K562 (cell line): ENCODE results near the gene PLD1. TPM values are rescaled to one million over a fixed set of nuclear protein-coding genes. Genes with fewer than 3 reads are reported as not detected.

Experiments used
- ATAC-seq: fragments of 200-7000 bp; cut with Tn5 transposase; 3 replicates; pipeline ENCODE4 v1.9.1; 2020; ENCODE audit warnings: moderate library complexity
- BruUV-seq: library from RNA; stranded (reverse); fragments of 400-500 nt; replicated peaks from 2 replicates; lab custom pipeline; 2021; lab: Mats Ljungman, UMichigan
- CTCF ChIA-PET: fragments of 300-600 bp; formaldehyde crosslinking; extraction: SDS; loops from one replicate; lab custom pipeline; 2021; ENCODE audit warnings: low intra/inter-chr PET ratio; lab: Yijun Ruan, JAX
- POLR2A ChIA-PET: fragments of 300-600, 350-650 bp; sonication (Branson Sonifier 250); formaldehyde crosslinking; extraction: SDS; loops from one replicate; lab custom pipeline; 2021; ENCODE audit warnings: antibody characterized with exemption, inconsistent platforms; lab: Yijun Ruan, JAX
- DNase-seq, 4 experiments: peaks; one replicate each; pipeline versions ENCODE4 v3.0.0 to v3.0.0-alpha.2; 2011 to 2018; ENCODE audit warnings: low spot score in 3 of 4, mixed read lengths in 3 of 4; ENCODE audit errors: extremely low read depth in 1 of 4
- FAIRE-seq: peaks from 2 replicates; lab custom pipeline; 2011; peaks lifted over from hg19 to GRCh38; lab: Jason Lieb, UNC
- H2AFZ ChIP-seq: 2 replicates; pipeline ENCODE4 v1.6.0; 2011; ENCODE audit warnings: low read depth, low read length, control low read depth, inconsistent platforms
- H3K27ac ChIP-seq: fragments of 200-600 bp; 3 replicates; pipeline ENCODE4 v1.8.0; 2011; ENCODE audit warnings: low read depth, mild to moderate bottlenecking, control low read depth, inconsistent platforms, low read length, moderate library complexity, mixed read lengths; ENCODE audit errors: extremely low read depth
- H3K27me3 ChIP-seq, 2 experiments: fragments of 300-600 bp in 1 of 2; 2 replicates in 1 of 2; 3 replicates in 1 of 2; pipeline versions ENCODE4 v1.6.0 to v1.8.0; 2011; ENCODE audit warnings: inconsistent platforms in 2 of 2, low read length in 2 of 2, mild to moderate bottlenecking in 1 of 2, mixed read lengths in 1 of 2, moderate library complexity in 1 of 2; ENCODE audit not compliant: control insufficient read depth in 2 of 2, insufficient read depth in 2 of 2
- H3K36me3 ChIP-seq: fragments of 300-600 bp; 3 replicates; pipeline ENCODE4 v1.8.0; 2011; ENCODE audit warnings: mild to moderate bottlenecking, low read length, inconsistent platforms; ENCODE audit not compliant: control insufficient read depth, insufficient read depth
- H3K4me1 ChIP-seq, 2 experiments: fragments of 200-600 bp in 1 of 2; replicated peaks in 1 of 2; 2 replicates in 1 of 2; 3 replicates in 1 of 2; pipeline versions ENCODE4 v1.5.1 to v1.8.0; 2011; ENCODE audit warnings: inconsistent platforms in 2 of 2, low read length in 2 of 2, mild to moderate bottlenecking in 1 of 2, mixed read lengths in 1 of 2, moderate library complexity in 1 of 2; ENCODE audit not compliant: control insufficient read depth in 2 of 2, insufficient read depth in 2 of 2
- H3K4me2 ChIP-seq: 2 replicates; pipeline ENCODE4 v1.6.1; 2011; ENCODE audit warnings: low read length, control low read depth, inconsistent platforms, mixed read lengths; ENCODE audit not compliant: insufficient read depth
- H3K4me3 ChIP-seq: fragments of 200-600 bp; sonication (generic), shearing (Covaris generic); 2 replicates; pipeline ENCODE4 v1.5.1; 2016; ENCODE audit warnings: control low read depth, inconsistent platforms
- H3K79me2 ChIP-seq: fragments of 200-600 bp; 3 replicates; pipeline ENCODE4 v1.8.0; 2011; ENCODE audit warnings: low read length, inconsistent platforms; ENCODE audit not compliant: control insufficient read depth, insufficient read depth
- H3K9ac ChIP-seq, 2 experiments: 2 replicates each; pipeline versions ENCODE4 v1.6.0 to v1.6.1; 2011; ENCODE audit warnings: low read depth in 2 of 2, low read length in 2 of 2, control low read depth in 1 of 2, inconsistent platforms in 1 of 2, mild to moderate bottlenecking in 1 of 2, mixed read lengths in 1 of 2; ENCODE audit not compliant: insufficient read depth in 1 of 2
- H3K9me1 ChIP-seq: one replicate; pipeline ENCODE4 v1.6.0; 2011; ENCODE audit warnings: inconsistent platforms, mild to moderate bottlenecking, low read length, moderate library complexity; ENCODE audit not compliant: control insufficient read depth, insufficient read depth
- H3K9me3 ChIP-seq: replicated peaks from 2 replicates; pipeline ENCODE4 v1.5.1; 2011; ENCODE audit warnings: low read depth, low read length, inconsistent platforms; ENCODE audit not compliant: control insufficient read depth, insufficient read depth
- H4K20me1 ChIP-seq: replicated peaks from 2 replicates; pipeline ENCODE4 v1.6.1; 2011; ENCODE audit warnings: low read length, inconsistent platforms, mixed read lengths; ENCODE audit not compliant: control insufficient read depth, insufficient read depth
- BMI1 ChIP-seq: fragments of 150-350 bp; IDR thresholded peaks from 2 replicates; pipeline ENCODE4 v1.6.1; 2014; ENCODE audit warnings: low read length
- CREB3 ChIP-seq: fragments of 450-650 bp; conservative IDR thresholded peaks from 2 replicates; pipeline ENCODE4 v1.6.1; 2016; ENCODE audit warnings: missing genetic modification characterization, low read depth, mild to moderate bottlenecking, missing compliant biosample characterization, moderate library complexity
- CXXC5 ChIP-seq: fragments of 250-450 bp; sonication (Bioruptor Pico); IDR thresholded peaks from 2 replicates; pipeline ENCODE4 v1.8.0; 2022; ENCODE audit warnings: inconsistent platforms, mild to moderate bottlenecking, moderate library complexity
- DNMT1 ChIP-seq: fragments of 450-650 bp; IDR thresholded peaks from 2 replicates; pipeline ENCODE4 v1.6.1; 2016; ENCODE audit warnings: antibody characterized with exemption, mild to moderate bottlenecking
- FIP1L1 ChIP-seq: fragments of 200-400 bp; formaldehyde crosslinking; IDR thresholded peaks from 2 replicates; pipeline ENCODE4 v1.6.1; 2018; ENCODE audit warnings: mild to moderate bottlenecking, low read depth, low read length; ENCODE audit not compliant: poor library complexity, severe bottlenecking
- MAFG ChIP-seq: fragments of 450-650 bp; conservative IDR thresholded peaks from 2 replicates; pipeline ENCODE4 v1.6.1; 2016; ENCODE audit warnings: missing genetic modification characterization, missing compliant biosample characterization
- MEF2A ChIP-seq: IDR thresholded peaks from 2 replicates; pipeline ENCODE4 v1.6.1; 2011; ENCODE audit warnings: low read depth, mild to moderate bottlenecking, low read length, moderate library complexity; ENCODE audit not compliant: control insufficient read depth
- NFE2 ChIP-seq: IDR thresholded peaks from 2 replicates; pipeline ENCODE4 v1.6.1; 2014; ENCODE audit warnings: antibody characterized with exemption, low read depth
- PHF21A ChIP-seq: fragments of 450-650 bp; IDR thresholded peaks from 2 replicates; pipeline ENCODE4 v1.6.1; 2017; ENCODE audit warnings: low read depth, borderline replicate concordance
- RAD21 ChIP-seq, 2 experiments: fragments of 250-450 bp in 1 of 2; fragments of 450-650 bp in 1 of 2; sonication (Bioruptor Pico) in 1 of 2; formaldehyde crosslinking in 1 of 2; IDR thresholded peaks in 1 of 2; conservative IDR thresholded peaks in 1 of 2; 2 replicates each; pipeline versions ENCODE4 v1.4.0 to v1.8.0; 2020 to 2022; ENCODE audit warnings: mild to moderate bottlenecking in 2 of 2, moderate library complexity in 1 of 2
- STAT5A ChIP-seq: IDR thresholded peaks from 2 replicates; pipeline ENCODE4 v1.6.1; 2012; ENCODE audit warnings: low read length, inconsistent platforms, borderline replicate concordance
- TBP ChIP-seq: optimal IDR thresholded peaks from 2 replicates; pipeline ENCODE3; 2011; ENCODE audit warnings: low read depth, low read length, improper control_type of control experiment
- USF1 ChIP-seq: sonication (generic); formaldehyde crosslinking; IDR thresholded peaks from 2 replicates; pipeline ENCODE4 v1.9.0; 2022; ENCODE audit warnings: mild to moderate bottlenecking, missing genetic modification reagents
- ZNF24 ChIP-seq: fragments of 450-650 bp; IDR thresholded peaks from 2 replicates; pipeline ENCODE4 v1.6.1; 2016
- ZNF316 ChIP-seq: fragments of 450-650 bp; IDR thresholded peaks from 2 replicates; pipeline ENCODE4 v1.6.1; 2016
- ZNF717 ChIP-seq: fragments of 250-450 bp; sonication (Bioruptor Pico); IDR thresholded peaks from 2 replicates; pipeline ENCODE4 v1.5.0; 2021
- WGBS: fragments of 100-300 bp; shearing (Covaris generic); methylation state at CpG from one replicate; pipeline ENCODE4 v1.1.6; 2016; ENCODE audit warnings: low coverage, mixed read lengths; ENCODE audit not compliant: insufficient coverage; ENCODE audit errors: missing lambda C conversion rate; 5-methylcytosine and 5-hydroxymethylcytosine counted together
- in situ Hi-C: fragments of 300-500 bp; cut with MboI; formaldehyde crosslinking; loops from 4 replicates; pipeline ENCODE4 v1.15.0; 2018; ENCODE audit warnings: inconsistent platforms, mixed read lengths
- intact Hi-C: fragments of 100-400 bp; cut with micrococcal nuclease; formaldehyde crosslinking; loops from 2 replicates; pipeline ENCODE4 v1.14.2; 2022
- polyA plus RNA-seq, 8 experiments: library from polyadenylated mRNA; depleted of rRNA in 4 of 8; stranded (reverse) in 5 of 8; unstranded in 3 of 8; fragments of >200 nt; fragmentation: Nextera tagmentation in 2 of 8; fragmentation: Illumina TruSeq in 1 of 8; extraction: Ambion mirVana in 2 of 8; extraction: Trizol in 1 of 8; gene quantifications; 2 replicates each; pipeline versions ENCODE4 v1.2.1 to v1.2.3, GENCODE V29; 2011 to 2014; ENCODE audit warnings: inconsistent platforms in 1 of 8, missing spikeins in 1 of 8
- total RNA-seq, 7 experiments: library from RNA; depleted of rRNA in 6 of 7; stranded (reverse); fragments of >200 nt in 6 of 7; fragmentation: Illumina TruSeq in 2 of 7; extraction: Trizol in 2 of 7; gene quantifications; 2 replicates each; pipeline versions ENCODE4 v1.2.1 to v1.2.3, GENCODE V29; 2011 to 2021; ENCODE audit warnings: low replicate concordance in 1 of 7

PLD1 gene
- total and polyA plus RNA-seq, 9 of the 15 experiments (the other 6 are each of a cell fraction or from before 2014, with no cell fraction given): 8.4 to 26.1 (median 18.6) TPM

GRCh38 chr3:171835613-171836012 is 25.3 kb upstream of the PLD1 start:
- H3K4me1 ChIP-seq: peaks cover 0 to 8% of the 10 kb centered on the region in 2 experiments; a peak in 2 of 5 replicates
- no peaks in the 10 kb centered on the region for H3K27me3 ChIP-seq
- BruUV-seq: no TSS peak
- POLR2A ChIA-PET: no interaction called here
- CTCF ChIA-PET: interaction anchor here (1.0 to 2.2 kb wide), 2 partner anchors 504 to 874 kb away, joined by 3 to 10 read pairs; no protein-coding TSS in a partner anchor
- TF ChIP-seq ZNF24 (peak; percentile 76), FIP1L1 (no peak)
- no peak overlapping the region for H3K4me2 ChIP-seq
- no peaks in the 10 kb centered on the region for H3K36me3 ChIP-seq
- no peaks in the 10 kb centered on the region for H3K9me1 ChIP-seq
- H3K27ac ChIP-seq: no peak overlapping the region
- no peaks in the 10 kb centered on the region for H3K79me2 ChIP-seq
- no peak overlapping the region for H3K4me3 ChIP-seq
- ATAC-seq (no peak), FAIRE-seq (no peak), DNase-seq (no peak)
- no peaks in the 10 kb centered on the region for H4K20me1 ChIP-seq
- intact Hi-C loops: loop anchor here (2.0 to 10.0 kb wide), 4 partner anchors 505 to 875 kb away; no protein-coding TSS in a partner anchor
- no peak overlapping the region for H3K9ac ChIP-seq
- no peaks in the 10 kb centered on the region for H3K9me3 ChIP-seq
- H2AFZ ChIP-seq: no peak overlapping the region
- in situ Hi-C loops: no loop called here
- 13% methylated on average over 2 of the region's 2 CpGs for WGBS

- Histone ChIP-seq H3K4me2 (no peak overlapping the region), H3K9me3 (no peaks in the 10 kb centered on the region), H3K4me3 (no peak overlapping the region), H4K20me1 (no peaks in the 10 kb centered on the region), H3K27ac (no peak overlapping the region), H3K36me3 (no peaks in the 10 kb centered on the region), H3K27me3 (no peaks in the 10 kb centered on the region), H2AFZ (no peak overlapping the region), H3K9ac (no peak overlapping the region), H3K4me1 (peaks cover 0 to 10% of the 10 kb centered on the region in 2 experiments; a peak in 2 of 5 replicates), H3K9me1 (no peaks in the 10 kb centered on the region), H3K79me2 (no peaks in the 10 kb centered on the region)
- ATAC-seq (peak; percentile 64), FAIRE-seq (no peak), DNase-seq (peak in 1 of 4 experiments; percentile 26)
- intact Hi-C loops (loop anchor here (2.0 to 10.0 kb wide), 4 partner anchors 506 to 874 kb away; no protein-coding TSS in a partner anchor), in situ Hi-C loops (no loop called here)
- ChIA-PET POLR2A (no interaction called here), CTCF (interaction anchor here (1.9 to 2.2 kb wide), 2 partner anchors 189 to 874 kb away, joined by 10 to 20 read pairs; no protein-coding TSS in a partner anchor)
- 16% methylated on average over 5 of the region's 5 CpGs for WGBS
- BruUV-seq: no TSS peak
- peak; percentile 69 for TF ChIP-seq NFE2
- no peak for TF ChIP-seq USF1
- peak; percentile 27; the same call in 1 of the 2 replicates for TF ChIP-seq CXXC5
- peak; percentile 24; the same call in 1 of the 2 replicates for TF ChIP-seq ZNF316
- TF ChIP-seq MAFG: peak; percentile 36; the same call in 1 of the 2 replicates
- TF ChIP-seq TBP: no peak
- no peak for TF ChIP-seq CREB3 (tag)
- TF ChIP-seq ZNF717 (CRISPR knock-in tag): no peak
- no peak for TF ChIP-seq DNMT1
- TF ChIP-seq STAT5A: no peak
- TF ChIP-seq PHF21A: no peak
- TF ChIP-seq MEF2A: 0 out of 2 replicates have a peak, but pooled peaks have one; percentile 17
- peak in 1 of 2 experiments; percentile 18; a peak in 1 of 4 replicates for TF ChIP-seq RAD21 (CRISPR knock-in tag; conservative IDR thresholded peaks at IDR 0.05 in 1 of 2, IDR thresholded peaks at IDR 0.05 in 1 of 2)
- no peak for TF ChIP-seq BMI1
Measured at GRCh38 chr3:171835116-171835515, 24.8 kb upstream of the PLD1 start.
